ENCODE measurements around the gene NBEA.

Gene NBEA

GRCh38 chr13:35256459-35257148 is 314.5 kb downstream of the NBEA start:
- no peak overlapping the region for H3K4me3 ChIP-seq (ENCODE audit: low read depth, low read length)
- DNase-seq (ENCODE audit: low read depth), result no peak
- TF ChIP-seq CTCF (IDR thresholded peaks at IDR 0.05; ENCODE audit: low read depth, low read length, missing control alignments), result no peak
- in situ Hi-C loops (cut with HindIII; ENCODE audit: low sequenced_read_pairs), result no loop called here

- in situ Hi-C loops (cut with HindIII; ENCODE audit: low sequenced_read_pairs), result no loop called here
- no peak for DNase-seq (ENCODE audit: low read depth)
- no peak for TF ChIP-seq CTCF (IDR thresholded peaks at IDR 0.05; ENCODE audit: low read depth, low read length, missing control alignments)
- no peak overlapping the region for H3K4me3 ChIP-seq (ENCODE audit: low read depth, low read length)
Observed at GRCh38 chr13:35260316-35260715, 318.2 kb downstream of the NBEA start.

GRCh38 chr13:35266412-35266811 is 324.3 kb downstream of the NBEA start:
- H3K4me3 ChIP-seq (ENCODE audit: low read depth, low read length), result no peak overlapping the region
- in situ Hi-C loops (cut with HindIII; ENCODE audit: low sequenced_read_pairs), result no loop called here
- TF ChIP-seq CTCF (IDR thresholded peaks at IDR 0.05; ENCODE audit: low read depth, low read length, missing control alignments), result no peak
- no peak for DNase-seq (ENCODE audit: low read depth)

GRCh38 chr13:35278917-35279316 is 336.8 kb downstream of the NBEA start:
- H3K4me3 ChIP-seq (ENCODE audit: low read depth, low read length), result no peak overlapping the region
- TF ChIP-seq CTCF (IDR thresholded peaks at IDR 0.05; ENCODE audit: low read depth, low read length, missing control alignments), result no peak
- DNase-seq (ENCODE audit: low read depth), result no peak
- in situ Hi-C loops (cut with HindIII; ENCODE audit: low sequenced_read_pairs), result no loop called here

GRCh38 chr13:35279500-35279899 is 337.4 kb downstream of the NBEA start:
- TF ChIP-seq CTCF (IDR thresholded peaks at IDR 0.05; ENCODE audit: low read depth, low read length, missing control alignments), result no peak
- DNase-seq (ENCODE audit: low read depth), result no peak
- in situ Hi-C loops (cut with HindIII; ENCODE audit: low sequenced_read_pairs), result no loop called here
- no peak overlapping the region for H3K4me3 ChIP-seq (ENCODE audit: low read depth, low read length)

- TF ChIP-seq CTCF (IDR thresholded peaks at IDR 0.05; ENCODE audit: low read depth, low read length, missing control alignments), result no peak
- no peak overlapping the region for H3K4me3 ChIP-seq (ENCODE audit: low read depth, low read length)
- in situ Hi-C loops (cut with HindIII; ENCODE audit: low sequenced_read_pairs), result no loop called here
- no peak for DNase-seq (ENCODE audit: low read depth)
Observed at GRCh38 chr13:35283856-35284255, 341.8 kb downstream of the NBEA start.
